Kidney (tissue), 14 donors: ENCODE data around the gene CYGB. TPM values are rescaled to one million over a fixed set of nuclear protein-coding genes. Genes with fewer than 3 reads are reported as not detected.

Source experiments
- DNase-seq, 5 donors: peaks; one replicate each; pipeline ENCODE4 v3.0.0-alpha.2; 2013 to 2020
- FAIRE-seq: peaks from 2 replicates; lab custom pipeline; 2012; peaks lifted over from hg19 to GRCh38; lab: Jason Lieb, UNC
- H3K27ac ChIP-seq, 2 donors: one replicate each; pipeline ENCODE4 v1.7.0; 2013; ENCODE audit warnings: low read depth in 2 of 2, low read length in 2 of 2, inconsistent platforms in 1 of 2
- H3K27me3 ChIP-seq: one replicate; pipeline ENCODE4 v1.7.1; 2013; ENCODE audit warnings: low read length, inconsistent platforms; ENCODE audit not compliant: control insufficient read depth, insufficient read depth
- H3K36me3 ChIP-seq, 3 donors: one replicate each; pipeline versions ENCODE4 v1.7.0 to v1.7.1; 2013; ENCODE audit warnings: low read length in 3 of 3, control low read depth in 1 of 3, inconsistent platforms in 1 of 3; ENCODE audit not compliant: insufficient read depth in 3 of 3, control insufficient read depth in 2 of 3
- H3K4me1 ChIP-seq, 3 donors: one replicate each; pipeline versions ENCODE4 v1.7.0 to v1.7.1; 2013; ENCODE audit warnings: low read length in 3 of 3, inconsistent platforms in 1 of 3, low read depth in 1 of 3; ENCODE audit not compliant: control insufficient read depth in 2 of 3, insufficient read depth in 2 of 3
- H3K4me3 ChIP-seq, 3 donors: one replicate each; pipeline versions ENCODE4 v1.7.0 to v1.8.1; 2013; ENCODE audit warnings: low read length in 3 of 3, control low read depth in 1 of 3, inconsistent platforms in 1 of 3
- H3K9ac ChIP-seq, 3 donors: one replicate each; pipeline versions ENCODE4 v1.7.0 to v1.7.1; 2013; ENCODE audit warnings: low read length in 3 of 3, control low read depth in 1 of 3, inconsistent platforms in 1 of 3
- H3K9me3 ChIP-seq, 3 donors: one replicate each; pipeline versions ENCODE4 v1.7.0 to v1.7.1; 2013; ENCODE audit warnings: low read length in 3 of 3, control low read depth in 1 of 3, inconsistent platforms in 1 of 3; ENCODE audit not compliant: control insufficient read depth in 2 of 3, insufficient read depth in 1 of 3
- intact Hi-C: fragments of 100-400 bp; cut with DNase I; formaldehyde crosslinking; loops from one replicate; pipeline ENCODE4 v1.11.1; 2022
- polyA plus RNA-seq: library from polyadenylated mRNA; stranded (reverse); fragments of 350-450 nt; fragmentation: Illumina TruSeq; extraction: RNeasy Lipid Tissue Mini Kit (QIAGEN cat#74804); gene quantifications from one replicate; pipeline ENCODE4 v1.2.3, GENCODE V29; 2014; ENCODE audit warnings: low read depth, low replicate concordance; ENCODE audit not compliant: insufficient read depth
- total RNA-seq: library from RNA; stranded (reverse); fragmentation: NEBNext Ultra II Directional; extraction: Animal tissue kit (Norgen Biotek cat#: 25700); gene quantifications from one replicate; pipeline ENCODE4 v1.2.1, GENCODE V29; 2021
- TF ChIP-seq, protein P1 (sequence below): IDR thresholded peaks from 3 replicates; pipeline ENCODE4 v1.5.1; 2012; ENCODE audit warnings: mild to moderate bottlenecking, moderate library complexity, borderline replicate concordance; ENCODE audit not compliant: insufficient read depth; ENCODE audit errors: extremely low read depth
- donor health status: control.
- donor health status: control.
- donor health status: control.
- donor health status: control.
- donor health status: control.
- donor health status: DM: yes; HTN: yes; CAD: no.
- donor health status: Normal renal cell carcinoma (clear cell type).

Gene CYGB
- total and polyA plus RNA-seq, 2 donors from 2014 or later, result 6.7 to 12.6 TPM

DNA sequence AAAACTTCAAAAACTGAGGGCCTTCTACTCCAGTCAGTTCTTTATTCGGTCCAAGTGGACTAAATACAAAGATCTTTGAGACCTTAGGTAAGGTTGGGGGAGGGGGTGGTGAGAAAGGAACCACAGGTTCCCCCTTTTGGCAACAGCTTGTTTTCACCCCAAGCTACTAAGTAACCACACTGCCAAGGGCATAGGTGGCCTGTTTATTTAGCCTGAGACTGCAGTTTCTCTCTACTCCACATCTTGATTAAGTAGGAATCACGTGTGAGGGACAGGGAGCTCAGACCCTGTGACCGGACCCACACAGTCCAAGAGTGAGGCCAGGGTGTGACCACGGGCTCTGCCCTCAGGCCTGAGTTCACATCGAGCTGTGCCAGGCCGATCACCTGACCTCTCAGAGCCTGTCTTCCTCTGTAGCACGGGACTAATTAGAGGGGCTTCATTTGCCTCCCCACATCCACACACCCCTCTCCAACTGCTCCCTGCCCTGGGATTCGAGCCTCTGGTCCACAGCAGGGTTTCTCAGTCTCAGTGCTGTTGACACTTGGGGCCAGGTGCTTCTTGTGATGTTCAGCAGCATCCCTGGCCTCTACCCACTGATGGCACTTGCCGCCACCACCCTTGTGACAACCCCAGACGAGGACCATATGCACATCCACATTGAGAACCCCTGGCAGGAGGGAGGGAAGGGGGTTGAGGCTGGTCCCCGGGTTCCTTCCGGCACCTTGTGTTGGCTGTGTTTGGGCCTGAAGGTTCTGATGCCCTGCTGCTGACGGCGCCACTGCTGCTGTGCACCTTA, 30.3 kb upstream of the CYGB start:
- Histone ChIP-seq H3K27ac (peak overlapping the region; percentile 69 to 79), H3K27me3 (no peaks in the 10 kb centered on the region), H3K36me3 (peaks cover 3 to 12% (median 11%) of the 10 kb centered on the region in 3 donors), H3K4me3 (no peak overlapping the region), H3K9ac (peak overlapping the region in 1 of 3 donors; percentile 22), H3K4me1 (peaks cover 0 to 27% (median 18%) of the 10 kb centered on the region in 3 donors), H3K9me3 (no peaks in the 10 kb centered on the region)
- FAIRE-seq, result no peak
- intact Hi-C loops, result no loop called here
- TF ChIP-seq, protein P1, sequence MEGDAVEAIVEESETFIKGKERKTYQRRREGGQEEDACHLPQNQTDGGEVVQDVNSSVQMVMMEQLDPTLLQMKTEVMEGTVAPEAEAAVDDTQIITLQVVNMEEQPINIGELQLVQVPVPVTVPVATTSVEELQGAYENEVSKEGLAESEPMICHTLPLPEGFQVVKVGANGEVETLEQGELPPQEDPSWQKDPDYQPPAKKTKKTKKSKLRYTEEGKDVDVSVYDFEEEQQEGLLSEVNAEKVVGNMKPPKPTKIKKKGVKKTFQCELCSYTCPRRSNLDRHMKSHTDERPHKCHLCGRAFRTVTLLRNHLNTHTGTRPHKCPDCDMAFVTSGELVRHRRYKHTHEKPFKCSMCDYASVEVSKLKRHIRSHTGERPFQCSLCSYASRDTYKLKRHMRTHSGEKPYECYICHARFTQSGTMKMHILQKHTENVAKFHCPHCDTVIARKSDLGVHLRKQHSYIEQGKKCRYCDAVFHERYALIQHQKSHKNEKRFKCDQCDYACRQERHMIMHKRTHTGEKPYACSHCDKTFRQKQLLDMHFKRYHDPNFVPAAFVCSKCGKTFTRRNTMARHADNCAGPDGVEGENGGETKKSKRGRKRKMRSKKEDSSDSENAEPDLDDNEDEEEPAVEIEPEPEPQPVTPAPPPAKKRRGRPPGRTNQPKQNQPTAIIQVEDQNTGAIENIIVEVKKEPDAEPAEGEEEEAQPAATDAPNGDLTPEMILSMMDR, result no peak
- DNase-seq, result peak in 3 of 5 donors; percentile 42 to 86 (median 62)

DNA sequence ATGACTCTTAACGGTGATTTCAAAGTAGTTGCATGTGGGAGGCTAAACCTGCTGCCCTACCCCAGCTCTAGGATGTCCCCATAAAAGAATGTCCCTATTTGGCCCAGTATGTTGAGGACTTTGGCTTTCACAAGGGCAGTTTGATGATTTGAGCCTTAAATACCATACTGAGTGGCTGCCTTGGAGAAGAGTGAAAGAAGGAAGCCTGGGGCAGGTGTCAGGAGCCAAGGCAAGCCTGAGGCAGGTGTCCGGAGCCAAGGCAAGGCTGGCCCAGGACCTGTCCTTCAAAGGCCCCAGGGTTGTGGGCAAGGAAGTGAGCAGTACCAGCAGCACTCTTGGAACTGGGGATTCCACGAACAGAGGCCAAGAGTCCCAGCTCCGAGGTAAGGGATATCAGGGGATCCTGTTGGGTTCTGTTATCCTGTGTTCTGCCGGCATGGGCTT, 29.5 kb upstream of the CYGB start:
- DNase-seq (no peak), FAIRE-seq (no peak)
- H3K27ac ChIP-seq, result peak overlapping the region; percentile 69 to 79
- H3K9ac ChIP-seq, result no peak overlapping the region
- intact Hi-C loops, result no loop called here
- no peaks in the 10 kb centered on the region for H3K27me3 ChIP-seq
- no peak overlapping the region for H3K4me3 ChIP-seq
- H3K36me3 ChIP-seq, result peaks cover 5 to 20% (median 11%) of the 10 kb centered on the region in 3 donors
- peaks cover 0 to 29% (median 22%) of the 10 kb centered on the region in 3 donors for H3K4me1 ChIP-seq
- TF ChIP-seq, protein P1, result no peak
- H3K9me3 ChIP-seq, result no peaks in the 10 kb centered on the region

DNA sequence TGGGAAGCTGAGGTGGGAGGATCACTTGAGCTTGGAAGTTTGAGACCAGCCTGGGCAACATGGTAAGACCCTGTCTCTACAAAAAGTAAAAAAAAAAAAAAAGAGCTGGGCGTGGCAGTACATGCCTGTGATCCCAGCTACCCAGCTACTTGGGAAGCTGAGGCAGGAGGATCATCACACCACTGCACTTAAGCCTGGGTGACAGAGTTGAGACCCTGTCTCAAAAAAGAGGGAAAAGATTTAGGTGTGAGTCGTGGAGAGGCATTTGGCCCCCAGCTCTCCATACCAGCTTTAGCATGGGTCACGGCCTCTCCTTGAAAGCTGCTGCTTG, 29.1 kb upstream of the CYGB start:
- Histone ChIP-seq H3K4me1 (peaks cover 0 to 29% (median 26%) of the 10 kb centered on the region in 3 donors), H3K27ac (peak overlapping the region in 1 of 2 donors; percentile 79), H3K27me3 (no peaks in the 10 kb centered on the region), H3K36me3 (peaks cover 9 to 24% (median 14%) of the 10 kb centered on the region in 3 donors), H3K9ac (no peak overlapping the region), H3K9me3 (no peaks in the 10 kb centered on the region), H3K4me3 (no peak overlapping the region)
- TF ChIP-seq, protein P1, result no peak
- FAIRE-seq (no peak), DNase-seq (no peak)
- intact Hi-C loops, result no loop called here
